AG09309 (cell line): Measurements from ENCODE around the gene WHRN.

Experiments used
- DNase-seq: peaks from one replicate; pipeline ENCODE4 v3.0.0-alpha.2; 2010; ENCODE audit warnings: low read depth
- H3K4me3 ChIP-seq: 2 replicates; pipeline ENCODE4 v1.5.1; 2011; ENCODE audit warnings: mild to moderate bottlenecking, low read depth, low read length, moderate library complexity; ENCODE audit not compliant: control insufficient read depth
- CTCF ChIP-seq: IDR thresholded peaks from 2 replicates; pipeline ENCODE4 v1.5.1; 2011; ENCODE audit warnings: mild to moderate bottlenecking, low read depth, low read length, inconsistent platforms; ENCODE audit not compliant: insufficient read depth, control insufficient read depth; ENCODE audit errors: missing control alignments

WHRN gene

GRCh38 chr9:114474425-114474824 is 30.8 kb downstream of the WHRN start:
- DNase-seq: no peak
- no peak overlapping the region for H3K4me3 ChIP-seq
- TF ChIP-seq CTCF: no peak

- no peak for DNase-seq
- H3K4me3 ChIP-seq: no peak overlapping the region
- no peak for TF ChIP-seq CTCF
Observed at GRCh38 chr9:114473447-114473801, 31.8 kb downstream of the WHRN start.

- TF ChIP-seq CTCF: no peak
- DNase-seq: no peak
- H3K4me3 ChIP-seq: no peak overlapping the region
Observed at GRCh38 chr9:114472765-114473446, 32.4 kb downstream of the WHRN start.

- H3K4me3 ChIP-seq: no peak overlapping the region
- no peak for DNase-seq
- no peak for TF ChIP-seq CTCF
Observed at GRCh38 chr9:114471157-114471556, 34.1 kb downstream of the WHRN start.

GRCh38 chr9:114470581-114470980 is 34.7 kb downstream of the WHRN start:
- DNase-seq: no peak
- H3K4me3 ChIP-seq: no peak overlapping the region

GRCh38 chr9:114470121-114470520 is 35.2 kb downstream of the WHRN start:
- no peak for DNase-seq
- no peak overlapping the region for H3K4me3 ChIP-seq
- no peak for TF ChIP-seq CTCF

More at GRCh38 chr9:114470581-114470980, 34.7 kb downstream of the WHRN start:
- TF ChIP-seq CTCF: no peak

- no peak for TF ChIP-seq CTCF
- no peak for DNase-seq
- no peak overlapping the region for H3K4me3 ChIP-seq
Observed at GRCh38 chr9:114469091-114469853, 36.0 kb downstream of the WHRN start.
